NCI-H510A treated with DMSO at 0.1 percent for 48 hours (cell line): Measurements from ENCODE around the gene PPIL1.

ENCODE experiments used
- DNase-seq: peaks from one replicate; lab custom pipeline; 2025; lab: John Stamatoyannopoulos, UW

The PPIL1 gene

DNA sequence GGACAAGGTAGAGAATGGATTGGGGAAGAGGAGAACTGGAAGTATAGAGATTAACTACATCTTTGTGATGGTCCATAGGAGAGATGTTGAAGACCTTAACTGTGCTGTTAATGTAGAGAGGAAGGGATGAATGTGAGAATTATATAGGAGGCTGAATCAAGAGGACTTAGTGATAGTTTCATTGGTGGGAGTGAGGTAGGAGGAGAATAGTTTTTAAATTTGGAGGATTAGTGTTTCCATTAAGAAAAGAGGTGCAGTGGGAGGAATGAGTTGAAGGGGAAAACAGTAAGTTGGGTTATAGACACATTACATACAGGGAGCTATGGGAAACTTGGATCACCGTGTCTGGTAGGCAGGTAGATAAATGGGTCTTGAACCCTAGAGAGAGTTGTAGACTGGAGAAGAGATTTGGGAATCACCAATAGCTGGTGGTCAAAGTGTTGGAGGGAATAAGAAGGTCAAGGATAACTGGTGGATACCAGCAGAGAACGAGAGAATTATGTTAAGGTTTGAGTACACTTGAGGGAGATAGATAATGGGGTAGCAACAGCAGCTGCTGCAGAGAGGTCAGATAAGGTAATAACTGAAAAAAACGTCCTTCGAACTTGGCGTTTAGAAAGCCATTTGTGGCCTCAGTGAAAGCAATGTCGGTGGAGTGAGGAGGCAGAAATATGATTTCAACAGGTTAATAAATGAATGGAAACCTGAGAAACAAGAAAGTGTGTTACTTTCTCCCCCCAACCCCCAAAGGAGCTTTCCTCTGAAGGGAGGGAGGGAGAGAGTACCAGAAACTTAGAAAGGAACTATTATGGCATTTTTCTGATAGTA, 14.3 kb upstream of the PPIL1 start:
- no peak for DNase-seq

DNA sequence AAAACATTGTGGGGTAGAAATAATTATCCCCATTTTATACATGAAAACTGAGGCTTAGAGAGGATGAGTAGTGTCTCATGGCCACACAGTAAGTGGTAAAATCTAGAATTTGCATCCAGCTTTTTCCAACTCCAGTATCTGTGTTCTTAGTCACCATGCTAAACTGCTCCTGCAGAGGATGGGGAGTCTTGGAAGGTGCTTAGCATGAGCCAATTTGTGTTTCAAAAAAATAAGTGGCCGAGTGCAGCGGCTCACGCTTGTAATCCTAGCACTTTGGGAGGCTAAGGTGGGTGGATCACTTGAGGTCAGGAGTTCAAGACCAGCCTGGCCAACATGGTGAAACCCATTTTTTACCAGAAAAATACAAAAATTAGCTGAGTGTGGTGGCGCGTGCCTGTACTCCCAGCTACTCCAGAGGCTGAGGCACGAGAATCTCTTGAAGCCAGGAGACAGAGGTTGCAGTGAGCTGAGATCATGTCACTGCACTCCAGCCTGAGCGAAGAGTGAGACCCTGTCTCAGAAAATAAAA, 13.6 kb upstream of the PPIL1 start:
- DNase-seq: no peak

DNA sequence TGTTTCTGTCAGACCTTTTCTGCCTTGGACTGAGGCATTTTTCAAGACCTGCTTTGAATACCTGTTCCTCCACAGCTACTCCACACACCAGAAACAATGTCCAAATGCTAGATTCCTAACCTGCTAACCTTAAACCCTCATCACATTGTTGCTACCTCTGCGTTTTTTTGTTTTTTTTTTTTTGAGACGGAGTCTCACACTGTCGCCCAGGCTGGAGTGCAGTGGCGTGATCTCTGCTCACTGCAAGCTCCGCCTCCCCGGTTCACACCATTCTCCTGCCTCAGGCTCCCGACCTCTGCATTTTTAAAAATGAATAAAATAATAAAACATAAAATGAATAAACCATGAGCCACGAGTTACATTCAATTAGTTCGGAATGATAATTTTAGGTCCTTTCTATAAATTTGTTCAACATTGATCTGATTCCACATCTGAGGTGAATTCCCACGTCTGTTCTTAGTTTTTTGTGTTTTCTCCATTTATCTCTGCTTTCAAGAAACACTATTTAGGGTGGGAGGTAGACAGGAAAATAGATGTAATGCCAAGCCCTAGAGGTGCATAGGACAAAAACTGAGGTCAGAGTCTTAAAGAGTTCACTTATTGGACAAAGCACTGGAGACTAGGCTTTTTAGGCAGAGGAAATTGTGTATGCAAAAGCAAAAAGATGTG, 12.5 kb upstream of the PPIL1 start:
- DNase-seq: no peak

DNA sequence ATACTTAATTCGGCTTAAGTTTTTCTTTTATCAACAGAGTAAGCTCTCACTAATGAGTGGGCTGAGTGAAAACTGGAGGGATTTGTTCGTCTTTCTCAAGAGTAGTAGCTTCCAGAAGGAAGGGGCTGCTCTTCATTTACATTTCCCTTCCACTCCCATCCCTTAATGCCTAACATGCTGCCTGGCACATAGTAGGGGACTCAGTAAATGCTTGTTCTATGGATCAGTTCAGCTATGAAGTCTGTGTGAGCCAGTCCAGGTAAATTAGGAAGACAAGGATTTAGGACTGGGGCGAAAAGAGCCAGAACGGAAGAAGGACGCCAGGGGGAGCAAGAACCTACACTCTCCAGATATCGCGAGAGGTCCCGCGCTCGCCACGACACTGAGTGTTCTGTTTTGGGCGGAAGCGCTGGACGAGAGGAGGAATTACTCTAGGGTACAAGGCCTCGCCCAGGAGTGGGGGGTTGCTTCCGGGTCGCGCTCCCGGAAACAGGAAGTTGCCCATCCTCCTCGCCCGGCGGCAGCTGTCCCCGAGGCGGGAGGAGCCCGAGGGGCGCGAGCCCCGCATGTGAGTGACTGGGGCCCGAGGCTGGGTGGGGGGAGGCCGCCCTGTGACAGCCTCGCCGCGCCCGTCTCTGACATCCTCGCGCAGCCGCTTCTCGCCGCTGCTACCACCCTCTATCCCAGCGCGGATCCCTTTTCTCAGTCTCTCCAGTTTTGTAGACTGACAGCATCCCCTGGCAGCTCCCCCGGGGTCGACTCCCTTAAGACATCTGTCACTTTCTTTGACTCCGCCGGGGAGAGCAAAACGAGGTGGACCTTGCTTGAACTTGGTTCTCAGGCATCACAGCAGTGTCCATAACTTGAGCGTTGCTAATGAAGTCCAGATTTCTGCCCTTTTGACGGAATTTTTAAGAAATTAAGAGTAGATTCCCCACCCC, 11.1 kb upstream of the PPIL1 start, which contains the start of gene C6orf89:
C6orf89 (plus strand) TSS at position 492 of the 941 bp plus-strand sequence. CDS start 13,493 bp downstream, outside the sequence.
- peak; percentile 98 for DNase-seq

DNA sequence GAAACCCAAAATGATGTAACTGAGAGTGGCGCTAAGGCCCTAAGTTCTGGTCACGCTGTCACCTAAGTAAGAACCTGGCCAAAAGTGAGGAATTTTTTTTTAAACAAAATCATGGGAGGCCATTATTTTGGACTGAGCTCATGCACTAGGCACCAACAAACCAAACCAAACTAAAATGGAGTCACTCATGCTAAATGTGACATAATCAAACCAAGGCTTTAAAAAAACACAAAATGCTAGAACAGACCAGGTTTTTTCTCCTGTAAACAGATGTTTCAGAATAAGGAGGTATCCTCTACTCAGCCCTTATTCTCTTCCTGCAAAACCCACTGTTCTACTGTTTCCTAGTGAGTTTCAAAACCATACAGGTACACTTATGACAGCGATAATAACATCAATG, 10.0 kb upstream of the PPIL1 start:
- DNase-seq: no peak

DNA sequence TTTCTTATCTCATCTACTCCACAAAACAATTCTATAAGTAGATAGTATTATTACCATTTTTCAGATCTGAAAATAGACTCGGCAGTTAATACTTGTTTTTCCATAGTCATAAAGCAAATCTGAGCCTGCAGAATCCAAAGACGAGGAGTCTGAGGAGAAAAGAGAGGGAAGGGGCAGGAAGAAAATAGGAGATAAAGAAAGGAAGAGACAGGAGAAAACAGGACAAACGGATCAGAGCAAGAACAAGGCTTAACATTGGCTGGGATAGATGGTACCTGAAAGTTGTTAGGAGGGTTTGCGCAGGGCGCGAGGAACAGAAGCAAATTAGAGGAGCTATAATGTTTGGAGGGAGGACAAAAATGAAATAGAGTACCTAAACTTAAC, 639 bp upstream of the PPIL1 start:
- no peak for DNase-seq

DNA sequence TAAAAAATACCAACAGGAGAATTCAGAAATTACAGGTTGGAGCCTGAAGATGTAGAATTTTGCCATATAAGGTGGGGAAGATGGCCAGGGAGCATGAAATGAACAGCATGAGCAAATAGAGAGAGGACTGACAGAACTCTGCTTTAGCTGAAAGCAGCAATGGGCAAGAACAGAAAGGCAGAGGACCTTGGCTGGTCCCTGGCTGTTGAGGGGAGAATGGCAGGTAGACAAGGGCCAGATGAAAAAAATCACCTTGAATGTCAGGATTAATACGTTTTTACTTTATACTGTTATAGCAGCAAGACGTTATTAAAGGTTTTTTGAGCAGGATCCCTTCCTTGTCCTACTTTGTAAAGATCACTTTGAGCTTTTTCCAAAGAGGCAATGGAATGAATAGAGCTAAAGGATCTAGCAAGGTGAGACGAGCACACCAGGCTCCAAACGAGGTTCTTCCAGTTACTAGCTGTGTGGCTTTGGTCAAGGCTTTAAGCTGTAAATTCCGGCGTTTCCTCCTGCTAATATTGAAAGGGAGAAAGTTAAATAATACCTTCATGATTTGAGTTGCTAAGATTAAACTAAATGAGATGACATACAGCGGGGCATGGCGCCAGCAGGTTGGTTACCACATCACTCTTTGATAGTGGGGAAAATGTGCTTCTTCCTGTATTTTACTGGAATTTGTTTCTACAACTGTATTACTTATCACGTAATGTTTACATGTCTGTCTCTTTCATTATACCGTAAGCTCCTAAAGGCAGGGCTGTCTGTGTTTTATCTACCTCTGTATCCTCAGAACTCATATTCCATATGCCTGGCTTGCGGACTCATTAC, 776 bp downstream of the PPIL1 start:
- no peak for DNase-seq

DNA sequence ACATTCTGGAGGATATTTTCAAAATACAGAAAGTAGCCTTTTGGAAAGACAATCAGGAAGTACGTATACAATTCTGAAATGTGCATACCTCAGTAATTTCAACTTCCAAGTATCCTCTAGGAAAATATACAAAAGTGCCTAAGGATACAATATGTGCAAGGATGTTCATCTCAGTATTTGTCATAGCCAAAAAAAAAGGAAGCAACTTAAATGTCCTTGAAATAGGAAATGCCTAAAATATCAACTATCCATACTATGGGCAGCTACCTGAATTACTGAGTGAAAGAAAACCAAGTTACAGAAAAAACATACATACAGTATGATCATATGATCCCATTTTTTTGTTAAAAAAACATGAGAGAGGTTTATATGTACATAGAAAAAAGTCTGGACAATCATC, 1.5 kb downstream of the PPIL1 start:
- no peak for DNase-seq

DNA sequence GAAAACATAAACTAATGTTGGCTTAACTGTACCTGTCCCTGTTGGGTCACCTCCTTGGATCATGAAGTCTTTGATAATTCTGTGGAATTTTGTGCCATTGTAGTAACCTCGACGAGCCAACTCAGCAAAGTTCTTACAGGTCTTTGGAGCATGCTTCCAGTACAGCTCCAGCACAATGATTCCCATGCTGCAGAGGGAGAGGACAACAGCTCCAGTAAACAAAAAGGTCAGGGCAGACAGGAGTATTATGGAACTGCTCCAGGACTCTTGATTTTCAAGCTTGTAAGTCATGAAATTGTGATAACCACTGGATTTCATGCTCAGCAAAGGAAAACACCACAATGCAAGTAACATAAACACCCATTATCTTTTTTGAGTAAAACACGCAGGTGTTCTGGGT, 2.9 kb downstream of the PPIL1 start:
- no peak for DNase-seq

DNA sequence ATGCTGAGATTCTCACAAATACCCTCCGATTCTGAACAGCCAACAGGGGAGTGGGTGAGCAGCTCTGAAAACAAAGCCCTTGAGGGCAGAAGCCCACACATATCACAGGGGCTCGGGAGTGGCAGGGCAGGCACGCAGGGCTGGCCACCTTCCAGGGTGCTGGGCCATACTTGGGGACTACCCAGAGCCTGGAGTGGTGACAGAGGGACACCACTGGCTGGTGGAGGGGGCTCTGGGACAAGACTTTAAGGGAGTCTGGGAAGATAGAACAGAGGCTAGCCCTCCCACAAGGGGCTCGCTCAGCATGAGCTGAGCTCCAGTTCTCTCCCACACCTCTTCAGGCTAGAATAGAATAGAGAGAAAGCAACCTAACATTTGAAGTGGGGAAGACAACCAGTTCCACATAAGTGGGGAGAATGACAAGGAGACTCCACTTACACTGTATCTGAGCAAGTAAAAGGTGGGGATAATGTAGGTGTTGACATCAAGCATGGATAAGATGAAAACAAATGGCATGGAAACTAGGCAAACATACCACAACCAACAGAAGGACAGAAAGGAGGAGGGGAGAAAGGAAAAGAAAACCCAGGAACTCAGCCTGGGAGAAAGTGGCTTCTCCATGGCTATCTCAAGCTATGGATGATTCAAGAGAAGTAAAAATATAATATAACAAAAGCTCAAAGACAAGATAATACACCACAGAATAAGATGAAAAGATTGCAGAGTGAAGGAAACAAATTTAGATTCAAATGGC, 7.0 kb downstream of the PPIL1 start:
- DNase-seq: no peak

DNA sequence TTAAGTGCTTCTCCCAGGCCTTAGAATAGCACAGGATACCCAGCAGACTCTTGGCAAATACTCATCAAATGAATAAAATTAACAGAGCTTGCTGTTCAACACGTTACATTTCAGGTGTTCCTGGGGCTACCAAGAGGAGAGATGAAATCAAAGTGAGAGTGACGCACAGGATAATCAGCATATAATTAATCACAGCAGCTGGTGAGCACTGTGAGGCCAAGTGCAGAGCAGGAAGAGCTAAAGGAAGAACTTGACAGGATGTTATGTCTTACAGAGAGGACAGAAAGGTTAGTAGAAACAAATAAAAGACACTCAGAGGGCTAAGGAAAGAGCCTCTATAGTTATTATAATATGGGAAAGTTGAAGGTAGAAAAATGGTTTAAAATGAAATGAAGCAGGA, 8.8 kb downstream of the PPIL1 start:
- DNase-seq: no peak

DNA sequence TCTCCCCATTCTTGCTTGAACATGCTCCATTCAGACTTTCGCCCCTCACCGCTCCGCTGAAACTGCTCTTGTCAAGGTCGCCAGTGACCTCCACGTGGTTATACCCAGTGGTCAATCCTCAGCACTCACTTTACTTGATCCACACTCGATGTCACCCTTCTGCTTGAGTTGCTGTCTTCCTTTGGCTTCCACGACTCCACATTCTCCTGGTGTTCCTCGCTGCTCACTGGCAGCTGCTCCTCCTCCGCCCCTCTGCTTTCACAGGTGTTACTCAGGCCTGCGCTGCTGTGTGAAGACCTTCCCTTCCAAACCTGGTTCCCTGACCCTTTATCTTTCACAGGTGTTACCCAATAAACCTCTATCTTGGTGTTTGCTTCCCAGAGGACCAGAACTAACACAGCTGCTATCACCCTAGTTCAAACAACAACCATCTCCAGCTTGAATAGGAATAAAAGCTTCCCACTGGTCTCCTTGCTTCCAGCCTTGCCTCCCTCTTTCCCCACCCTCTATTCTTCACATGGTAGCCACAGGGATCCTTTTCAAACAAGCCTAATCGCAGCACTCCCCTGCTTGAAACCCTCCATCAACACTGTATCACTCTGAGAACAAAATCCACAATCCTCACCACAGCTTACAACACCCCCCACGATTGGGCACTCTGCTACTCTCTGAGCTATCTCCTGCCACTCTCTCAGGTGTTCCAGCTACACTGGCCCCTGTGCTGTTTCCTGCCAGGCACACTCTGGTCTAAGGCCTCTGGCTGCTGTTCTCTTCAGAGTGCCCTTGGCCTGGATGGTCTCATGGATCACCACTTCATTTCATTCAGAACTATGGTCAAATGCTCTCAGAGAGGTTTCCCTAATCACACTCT, 10.7 kb downstream of the PPIL1 start:
- DNase-seq: no peak

DNA sequence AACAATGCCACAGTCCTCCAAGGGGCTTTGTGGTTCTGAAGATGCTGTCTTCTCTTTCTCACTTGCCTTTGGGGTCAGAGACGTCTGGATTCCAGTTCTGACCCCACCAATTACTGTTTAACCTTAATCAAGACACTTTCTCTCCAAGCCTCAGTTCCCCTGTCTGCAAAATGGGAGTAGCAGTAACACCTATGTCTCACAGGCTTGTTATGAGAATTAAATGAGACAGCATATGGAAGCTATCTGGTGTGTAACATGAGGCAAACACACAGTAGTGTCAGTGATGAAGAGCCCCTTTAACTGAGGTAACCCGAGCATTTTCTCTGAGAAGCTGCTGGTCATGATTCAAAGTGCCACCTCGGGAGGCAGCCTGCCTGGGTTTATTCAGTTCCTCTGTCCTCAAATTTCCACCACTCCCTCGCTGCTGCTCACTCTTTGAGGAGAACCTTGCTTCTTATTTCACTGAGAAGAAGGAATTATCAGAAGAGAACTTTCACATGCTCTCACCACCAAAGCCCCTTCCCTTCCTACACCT, 11.7 kb downstream of the PPIL1 start:
- DNase-seq: no peak

DNA sequence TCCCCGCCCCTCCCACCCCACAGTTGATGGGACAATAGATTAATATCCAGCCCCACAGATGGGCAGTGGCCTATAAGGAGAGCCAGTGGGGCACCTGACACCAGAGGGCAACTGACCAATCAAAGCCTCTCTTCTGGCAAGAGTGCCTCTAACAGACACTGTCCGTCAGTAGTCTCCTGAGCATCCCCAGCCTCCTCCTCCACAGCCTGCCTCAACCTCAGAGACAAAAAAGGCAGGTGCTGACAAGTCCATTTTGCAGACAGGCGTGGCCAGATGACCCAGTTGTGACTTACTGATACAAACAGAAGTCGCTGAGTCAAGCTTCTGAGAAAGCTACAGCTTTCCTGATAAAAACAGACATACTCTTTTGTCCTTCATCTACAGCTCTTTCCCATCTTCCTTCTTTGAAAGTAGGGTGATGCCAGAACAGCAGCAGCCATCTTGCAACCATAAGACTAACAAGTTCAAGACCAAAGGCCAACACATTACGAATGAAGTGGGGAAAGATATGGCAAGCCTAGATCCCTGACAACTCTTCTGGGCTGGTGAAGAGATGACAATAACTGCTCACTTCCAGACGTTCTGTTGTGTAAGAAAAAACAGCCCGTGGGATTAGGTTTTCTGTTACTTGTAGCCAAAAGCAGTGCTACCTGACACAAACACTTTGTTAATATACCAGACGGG, 12.3 kb downstream of the PPIL1 start:
- no peak for DNase-seq

DNA sequence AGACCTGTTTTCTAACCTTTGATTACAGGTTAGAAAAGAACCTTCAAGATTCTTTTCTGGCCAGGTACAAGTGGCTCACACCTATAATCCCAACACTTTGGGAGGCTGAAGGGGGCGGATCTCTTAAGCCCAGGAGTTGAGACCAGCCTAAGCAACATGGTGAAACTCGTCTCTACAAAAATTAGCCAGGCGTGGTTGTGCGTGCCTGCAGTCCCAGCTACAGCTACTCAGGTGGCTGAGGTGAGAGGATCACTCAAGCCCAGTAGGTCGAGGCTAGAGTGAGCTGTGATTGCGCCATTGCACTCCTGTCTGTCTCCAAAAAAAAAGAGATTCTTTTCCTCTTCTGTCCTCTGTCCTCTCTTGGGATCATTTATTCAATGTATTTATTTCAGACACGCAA, 14.5 kb downstream of the PPIL1 start:
- DNase-seq: no peak

DNA sequence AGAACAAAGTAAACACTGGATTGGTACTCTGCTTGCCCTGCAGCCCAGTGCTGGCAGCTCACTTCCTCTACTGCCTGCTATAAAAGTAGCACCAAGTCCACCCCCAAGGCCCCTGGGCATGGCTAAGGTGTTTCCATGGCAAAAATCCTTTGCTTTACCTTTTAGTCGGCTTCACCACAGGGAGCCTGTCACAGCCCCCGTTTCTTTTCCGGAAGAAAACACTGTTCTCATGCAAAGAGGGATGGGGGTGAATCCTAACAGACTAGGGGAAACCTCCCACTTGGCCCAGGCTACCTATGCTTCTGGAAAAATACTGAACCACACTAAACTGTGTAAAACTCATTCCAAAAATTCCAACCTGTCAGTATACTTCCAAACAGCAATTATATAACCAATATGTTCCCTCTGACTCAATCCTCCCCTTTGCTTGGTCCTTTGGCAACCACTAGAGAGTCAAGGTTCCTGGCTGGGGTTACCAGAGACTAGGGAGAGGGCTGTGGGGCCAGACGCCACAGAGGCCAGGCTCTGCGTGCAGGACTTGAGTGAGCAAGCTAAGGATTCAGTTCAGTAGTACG, 16.1 kb downstream of the PPIL1 start:
- DNase-seq: no peak

DNA sequence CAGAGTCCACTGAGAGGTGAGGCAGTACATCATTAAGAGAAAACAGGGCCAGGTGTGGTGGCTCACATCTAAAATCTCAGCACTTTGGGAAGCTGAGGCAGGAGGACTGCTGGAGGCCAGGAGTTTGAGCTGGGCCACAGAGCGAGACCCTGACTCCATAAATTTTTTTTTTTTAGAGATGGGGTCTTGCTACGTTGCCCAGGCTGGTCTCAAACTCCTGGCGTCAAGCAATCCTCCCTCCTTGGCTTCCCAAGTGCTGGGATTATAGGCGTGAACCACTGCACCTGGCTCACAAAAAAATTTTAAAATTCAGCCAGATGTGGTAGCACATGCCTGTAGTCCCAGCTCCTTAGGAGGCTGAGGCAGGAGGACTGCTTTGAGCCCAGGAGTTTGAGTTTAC, 17.3 kb downstream of the PPIL1 start:
- DNase-seq: no peak

DNA sequence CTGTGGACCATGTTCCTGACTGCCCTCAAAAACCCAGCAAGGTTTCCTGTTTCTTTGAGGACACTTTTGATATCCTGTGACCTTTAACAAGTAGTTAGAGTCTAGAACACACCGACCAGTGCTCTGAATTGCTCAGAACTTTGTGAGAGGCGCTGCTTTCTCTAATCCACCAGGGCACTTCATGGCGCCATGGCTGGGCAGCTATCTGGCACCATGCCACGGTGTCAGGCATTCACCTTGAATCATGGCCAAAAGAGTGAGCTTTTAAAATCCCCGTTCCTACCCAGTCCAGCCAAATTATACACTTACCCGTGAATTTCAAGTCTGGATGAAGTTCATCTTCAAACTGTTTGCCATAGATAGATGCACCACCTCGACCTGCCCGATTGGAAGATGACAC, 18.3 kb downstream of the PPIL1 start:
- DNase-seq: no peak
